NCI-H1930 (cell line): ENCODE results near the gene SPATA18.
"Not testable (repeated sequence)": the region's sequence is repeated elsewhere in the genome, so short reads cannot be mapped to it uniquely, and the experiment has no call there.

Source experiments
- DNase-seq, 2 experiments: peaks; one replicate each; lab custom pipeline; 2025; lab: John Stamatoyannopoulos, UW

SPATA18 gene

DNA sequence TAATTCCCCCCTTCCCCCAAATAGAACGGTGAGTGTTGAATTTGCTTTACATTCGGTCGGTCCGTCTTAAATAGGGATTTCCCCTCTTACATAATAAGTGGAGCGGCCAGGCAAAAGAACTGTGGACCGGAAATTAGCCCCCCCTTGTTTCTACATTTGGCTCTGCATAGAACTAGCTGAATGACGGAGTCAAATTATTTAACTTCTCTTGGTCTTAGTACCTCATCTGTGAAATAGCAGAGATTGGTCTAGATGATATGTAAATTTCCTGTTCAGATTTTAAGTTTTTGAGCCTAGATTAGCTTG, 1.3 kb downstream of the SPATA18 start:
- no peak for DNase-seq

DNA sequence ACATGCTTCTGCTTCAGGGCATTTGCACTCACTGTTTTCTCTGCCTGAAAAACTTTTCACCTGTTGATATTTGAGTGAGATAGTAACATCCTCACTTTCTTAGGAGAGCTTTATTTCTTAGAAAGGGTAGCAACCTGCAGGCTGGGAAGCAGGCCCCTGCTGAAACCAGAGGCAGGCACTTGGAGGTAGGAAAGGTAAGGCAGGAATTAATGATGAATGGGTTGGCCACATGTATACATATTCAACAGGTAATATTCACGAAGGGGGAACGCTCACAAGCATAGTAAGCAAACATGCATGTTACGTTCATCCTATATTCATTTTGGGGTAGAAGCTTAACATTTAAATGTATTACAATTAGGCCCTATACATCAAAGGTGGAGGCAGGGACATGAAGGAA, 3.1 kb downstream of the SPATA18 start:
- no peak for DNase-seq

GRCh38 chr4:52057196-52057595, 6.1 kb downstream of the SPATA18 start:
- no peak for DNase-seq

DNA sequence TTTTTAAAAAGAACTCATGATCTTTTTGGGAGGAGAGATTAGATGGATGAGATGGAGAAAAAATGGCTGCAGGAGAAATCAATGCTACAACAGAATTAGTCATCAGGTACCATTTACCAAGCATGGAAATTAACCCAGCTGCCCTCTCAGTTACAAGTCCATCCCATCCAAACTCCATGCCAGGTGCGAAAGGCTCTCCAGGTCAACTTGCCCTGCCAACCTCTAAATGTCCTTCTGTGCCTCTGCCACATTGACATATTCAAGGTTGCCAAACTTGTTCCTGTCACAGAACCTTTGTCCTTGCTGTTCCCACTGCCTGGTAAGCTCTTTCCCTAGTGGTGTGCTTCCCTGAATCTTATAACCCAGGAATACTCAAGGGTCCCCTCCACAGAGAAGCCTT, 7.2 kb downstream of the SPATA18 start:
- no peak for DNase-seq

- no peak for DNase-seq
These were observed 8.3 kb downstream of the SPATA18 start for GRCh38 chr4:52059372-52059771.

DNA sequence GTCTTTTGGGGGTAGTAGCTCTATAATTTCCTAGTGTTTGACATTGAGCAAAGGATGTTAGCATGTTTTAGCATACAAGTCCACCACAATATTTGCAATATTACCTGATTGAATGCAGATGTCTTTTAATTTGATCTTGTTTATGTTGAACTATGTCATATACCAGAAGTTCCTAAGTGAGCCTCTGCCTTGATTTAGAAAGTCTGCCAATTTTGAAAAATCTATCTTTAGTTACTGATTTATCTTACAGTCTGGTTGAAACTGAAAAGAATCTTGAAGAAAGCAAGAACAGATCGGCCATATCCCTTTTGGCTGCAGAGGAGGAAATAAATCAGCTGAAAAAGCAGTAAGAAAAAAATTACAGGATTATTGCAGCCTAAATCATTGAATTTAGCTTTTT, 18.5 kb downstream of the SPATA18 start:
- DNase-seq, result no peak

- no peak for DNase-seq
These were observed 20.9 kb downstream of the SPATA18 start for GRCh38 chr4:52071791-52072546.

- DNase-seq, result no peak
These were observed 25.6 kb downstream of the SPATA18 start for GRCh38 chr4:52076731-52077130.

- DNase-seq, result no peak
These were observed 28.6 kb downstream of the SPATA18 start for GRCh38 chr4:52079659-52080058.

DNA sequence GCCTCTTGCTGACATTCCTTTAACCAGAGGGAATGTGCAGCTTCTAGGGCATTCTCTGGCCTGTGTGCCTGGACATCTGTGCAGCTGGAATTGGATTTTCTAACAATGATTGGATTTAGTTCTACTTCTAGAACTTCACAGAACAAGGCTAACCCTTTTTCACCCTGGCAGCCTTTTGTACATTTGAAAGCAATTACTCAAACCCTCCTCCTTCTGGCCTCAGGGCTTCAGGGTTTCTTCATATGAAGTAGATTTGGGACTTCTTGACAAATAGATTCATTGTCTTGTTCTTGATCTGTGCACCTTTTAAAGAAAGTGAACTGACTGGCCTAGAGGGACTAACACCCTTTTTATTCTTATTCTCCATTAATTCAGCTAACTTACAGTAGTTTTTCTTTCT, 30.1 kb downstream of the SPATA18 start:
- no peak for DNase-seq

DNA sequence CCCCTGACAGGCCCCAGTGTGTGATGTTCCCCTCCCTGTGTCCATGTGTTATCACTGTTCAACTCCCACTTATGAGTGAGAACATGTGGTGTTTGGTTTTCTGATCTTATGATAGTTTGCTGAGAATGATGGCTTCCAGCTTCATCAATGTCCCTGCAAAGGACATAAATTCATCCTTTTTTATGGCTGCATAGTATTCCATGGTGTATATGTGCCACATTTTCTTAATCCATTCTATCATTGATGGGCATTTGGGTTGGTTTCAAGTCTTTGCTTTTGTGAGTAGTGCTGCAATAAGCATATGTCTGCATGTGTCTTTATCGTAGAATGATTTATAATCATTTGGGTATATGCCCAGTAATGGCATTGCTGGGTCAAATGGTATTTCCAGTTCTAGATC, 35.3 kb downstream of the SPATA18 start:
- not testable (repeated sequence) for DNase-seq

- no peak for DNase-seq
These were observed 40.7 kb downstream of the SPATA18 start for GRCh38 chr4:52091801-52092200.

DNA sequence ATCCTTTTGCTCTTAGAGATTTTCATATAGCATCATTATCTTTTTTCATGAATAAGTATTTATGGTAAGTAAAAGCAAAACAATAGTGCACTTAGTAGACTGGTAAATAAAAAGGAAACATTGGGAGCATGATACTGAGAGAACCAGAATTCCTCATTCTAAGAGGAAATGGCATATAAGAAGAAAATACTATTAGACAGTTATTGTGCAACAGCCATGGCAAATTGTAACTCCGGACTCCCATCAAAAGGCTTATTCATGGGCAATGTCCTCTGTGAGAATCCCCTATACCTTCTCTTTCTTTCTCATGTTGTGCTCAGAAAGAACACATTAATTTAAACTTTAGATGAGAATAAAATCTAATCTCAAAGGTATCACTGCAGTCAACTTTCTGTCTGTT, 42.4 kb downstream of the SPATA18 start:
- no peak for DNase-seq

GRCh38 chr4:52094376-52095145, 43.5 kb downstream of the SPATA18 start:
- no peak for DNase-seq

DNA sequence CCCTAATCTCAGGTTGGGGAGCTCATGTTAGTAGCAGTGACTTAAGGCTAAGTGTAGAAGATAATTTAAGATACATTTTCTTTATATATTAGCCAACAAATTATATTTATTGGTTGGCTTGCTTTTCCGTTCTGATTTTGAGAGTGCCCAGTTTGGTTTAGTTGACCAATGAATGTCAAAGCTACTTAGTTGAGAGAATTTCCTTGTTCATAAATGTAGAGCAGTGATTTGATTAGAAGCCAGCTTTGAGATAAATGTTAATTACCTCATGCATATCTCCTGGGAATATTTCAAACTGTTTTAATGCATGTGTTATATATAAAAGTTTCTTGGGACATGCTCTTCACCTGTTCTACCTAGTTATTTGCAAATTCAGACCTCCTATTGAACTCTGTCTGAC, 44.3 kb downstream of the SPATA18 start:
- no peak for DNase-seq

DNA sequence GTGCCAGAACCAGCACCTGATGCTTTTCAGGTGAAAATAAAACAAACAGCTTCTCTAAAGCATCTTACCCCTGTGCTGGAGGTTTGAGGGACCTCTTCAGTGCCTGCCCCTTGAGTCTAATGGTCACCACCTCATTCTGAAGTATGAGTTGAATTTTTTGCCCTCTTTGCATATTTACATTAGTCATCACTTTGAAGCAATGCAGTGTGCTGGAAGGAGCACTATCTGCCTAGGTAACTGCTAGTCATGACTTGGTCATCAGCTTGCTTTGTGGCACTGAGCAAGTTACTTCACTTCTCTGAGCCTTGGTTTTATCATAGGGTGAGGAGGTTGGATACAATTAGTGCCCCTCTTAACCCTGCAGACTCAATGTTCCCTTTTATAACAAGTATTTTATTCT, 44.9 kb downstream of the SPATA18 start:
- DNase-seq, result no peak

- no peak for DNase-seq
These were observed 47.5 kb downstream of the SPATA18 start for GRCh38 chr4:52098618-52099017.

DNA sequence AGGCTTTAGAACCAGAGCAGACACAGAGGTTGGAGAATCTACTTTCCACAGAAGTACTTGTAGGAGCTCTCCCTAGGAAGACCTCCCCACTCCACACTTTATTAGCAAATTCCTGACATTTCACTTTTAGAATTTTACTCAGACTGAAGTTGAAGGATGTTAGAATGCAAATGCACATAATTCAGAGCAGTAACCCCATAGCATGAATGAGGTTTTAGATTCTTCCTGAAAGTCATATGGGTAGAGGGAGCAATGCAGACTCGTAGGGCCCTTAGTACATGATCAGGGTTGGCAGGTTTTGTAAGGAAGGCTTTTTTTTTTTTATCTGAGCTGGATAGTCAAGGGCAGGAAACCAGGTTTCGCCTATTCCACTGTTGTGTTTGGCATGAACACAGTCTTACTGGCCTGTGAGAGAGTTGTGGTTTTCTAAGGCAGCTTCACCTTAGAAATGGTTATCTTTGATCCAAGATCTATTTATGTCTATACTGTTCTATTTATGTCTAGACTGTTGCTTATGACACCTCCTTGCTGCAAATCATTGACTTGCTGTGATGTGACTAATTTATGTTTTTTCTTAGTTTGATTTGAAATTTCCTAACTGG, 48.9 kb downstream of the SPATA18 start:
- DNase-seq, result no peak

DNA sequence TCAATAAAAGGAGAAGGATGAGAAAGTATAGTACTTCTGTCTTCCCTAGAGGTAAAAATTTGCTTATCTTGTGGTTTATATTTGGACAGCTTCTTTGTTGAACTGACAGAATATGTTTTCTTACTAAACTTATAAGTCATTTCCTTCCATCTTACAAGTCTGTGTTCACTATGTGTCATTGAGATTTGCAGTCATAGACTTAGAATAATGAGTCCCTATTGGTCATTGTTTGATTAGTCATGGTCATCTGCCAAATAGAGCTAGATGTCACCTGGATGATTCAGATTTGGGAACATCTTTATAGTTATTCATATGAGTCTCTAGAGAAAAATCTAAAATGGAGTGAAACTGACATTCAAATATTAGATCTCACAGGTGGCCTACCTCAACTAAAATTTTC, 51.5 kb downstream of the SPATA18 start:
- DNase-seq, result no peak

DNA sequence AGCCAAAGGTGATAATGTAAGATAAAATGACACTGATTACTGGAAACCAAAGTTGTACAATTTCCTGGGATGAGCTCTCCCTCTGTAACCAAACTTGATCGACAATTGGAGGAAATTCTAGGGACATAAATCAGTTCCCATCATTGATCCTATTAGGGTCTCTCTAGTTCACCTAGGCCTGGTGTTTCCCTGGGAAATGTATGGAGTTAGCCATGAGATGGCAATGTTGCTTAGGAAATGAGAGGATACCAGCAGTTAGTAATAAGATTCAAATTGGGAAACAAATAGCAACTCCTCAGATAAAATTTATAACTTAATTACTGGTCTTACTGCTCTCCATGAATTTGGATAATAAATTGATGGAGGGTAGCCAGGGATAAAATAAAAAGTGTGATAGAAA, 52.2 kb downstream of the SPATA18 start:
- no peak for DNase-seq

DNA sequence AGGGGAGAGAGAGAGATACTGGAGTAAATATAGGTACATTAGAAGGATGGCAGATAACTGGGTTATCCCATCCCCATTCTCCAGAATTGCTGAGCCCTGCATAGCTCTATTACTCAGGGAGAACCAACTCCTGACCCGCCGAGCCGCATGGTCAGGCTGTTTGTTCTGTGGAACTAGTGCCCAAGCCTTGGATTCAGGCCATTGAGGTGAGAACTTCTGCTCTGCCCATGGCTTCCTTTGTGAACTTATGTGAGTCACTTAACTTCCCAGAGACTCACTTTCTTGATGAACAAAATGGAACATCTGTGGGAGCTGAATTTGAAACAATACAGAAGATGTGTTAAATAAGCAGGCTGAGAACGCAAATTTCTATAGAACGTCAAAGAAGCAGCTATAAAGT, 54.2 kb downstream of the SPATA18 start:
- no peak for DNase-seq

DNA sequence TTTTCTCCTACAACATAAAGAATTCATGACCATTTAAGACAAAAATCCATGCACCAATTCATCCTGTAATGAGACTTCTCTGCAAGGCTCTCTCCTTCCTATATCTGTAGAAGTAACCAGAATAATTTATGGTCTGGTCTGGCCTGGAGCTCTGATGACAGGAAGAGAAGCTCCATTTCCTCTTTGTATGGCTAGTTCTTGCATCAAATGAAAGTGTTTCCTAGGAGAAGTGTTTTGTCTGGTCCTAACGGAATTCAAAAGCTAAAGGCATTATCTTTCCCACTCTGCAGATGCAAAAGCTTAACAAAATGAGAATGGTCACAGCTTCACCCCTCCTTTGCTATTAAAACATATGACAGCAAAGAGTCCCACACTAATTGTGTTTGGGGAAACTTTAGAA, 55.1 kb downstream of the SPATA18 start:
- DNase-seq, result no peak

DNA sequence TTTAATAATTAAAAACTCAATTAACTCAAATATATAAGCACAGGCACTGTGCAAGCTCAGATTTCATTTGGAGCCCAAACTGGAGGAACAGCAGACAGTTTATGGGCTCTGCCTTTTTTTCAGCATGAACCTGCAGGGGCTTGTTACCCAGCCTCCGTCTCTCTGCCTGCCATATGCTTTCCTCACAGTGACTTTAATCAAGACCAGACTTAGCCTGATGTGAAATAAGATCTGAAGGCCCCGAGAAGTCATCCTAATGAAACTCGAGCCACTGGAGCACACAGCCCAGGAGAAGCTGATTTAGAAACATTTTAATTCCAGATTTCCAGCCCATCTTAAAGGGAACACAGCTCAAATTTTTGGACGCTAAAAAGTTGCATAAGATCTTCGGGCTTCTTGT, 55.6 kb downstream of the SPATA18 start:
- no peak for DNase-seq
